SK-N-MC (cell line): ENCODE data around the gene GNB2.

Experiments
- DNase-seq: peaks from one replicate; pipeline ENCODE4 v3.0.0-alpha.2; 2011; ENCODE audit warnings: low read depth, low spot score
- H3K27ac ChIP-seq: fragments of 200-600 bp; sonication (generic); 2 replicates; pipeline ENCODE4 v1.5.1; 2016; ENCODE audit warnings: mixed run types
- H3K36me3 ChIP-seq: fragments of 200-600 bp; sonication (generic); 2 replicates; pipeline ENCODE4 v1.6.1; 2017; ENCODE audit warnings: antibody characterized with exemption, low read length, mixed read lengths; ENCODE audit not compliant: insufficient read depth
- H3K4me3 ChIP-seq: fragments of 200-600 bp; sonication (generic); 2 replicates; pipeline ENCODE4 v1.5.1; 2016
- H3K9ac ChIP-seq: fragments of 200-600 bp; sonication (generic); 2 replicates; pipeline ENCODE4 v1.8.0; 2017; ENCODE audit warnings: mixed run types, mixed read lengths; ENCODE audit not compliant: insufficient read length
- H3K9me3 ChIP-seq: fragments of 200-600 bp; sonication (generic); 2 replicates; pipeline ENCODE4 v1.6.1; 2017; ENCODE audit warnings: low read depth, mild to moderate bottlenecking, antibody characterized with exemption, low read length, moderate library complexity, mixed read lengths
- EZH2 ChIP-seq: fragments of 200-600 bp; sonication (generic); IDR thresholded peaks from one replicate; pipeline ENCODE4 v1.6.1; 2017; ENCODE audit warnings: antibody characterized with exemption
- FOXP2 ChIP-seq: optimal IDR thresholded peaks from 2 replicates; pipeline ENCODE3; 2011; ENCODE audit warnings: mild to moderate bottlenecking, moderate library complexity; ENCODE audit not compliant: insufficient read depth; ENCODE audit errors: extremely low read length, control extremely low read depth
- POLR2AphosphoS5 ChIP-seq: IDR thresholded peaks from 2 replicates; pipeline ENCODE4 v1.6.1; 2012; ENCODE audit warnings: mild to moderate bottlenecking, low read depth, low read length, borderline replicate concordance

The GNB2 gene

DNA sequence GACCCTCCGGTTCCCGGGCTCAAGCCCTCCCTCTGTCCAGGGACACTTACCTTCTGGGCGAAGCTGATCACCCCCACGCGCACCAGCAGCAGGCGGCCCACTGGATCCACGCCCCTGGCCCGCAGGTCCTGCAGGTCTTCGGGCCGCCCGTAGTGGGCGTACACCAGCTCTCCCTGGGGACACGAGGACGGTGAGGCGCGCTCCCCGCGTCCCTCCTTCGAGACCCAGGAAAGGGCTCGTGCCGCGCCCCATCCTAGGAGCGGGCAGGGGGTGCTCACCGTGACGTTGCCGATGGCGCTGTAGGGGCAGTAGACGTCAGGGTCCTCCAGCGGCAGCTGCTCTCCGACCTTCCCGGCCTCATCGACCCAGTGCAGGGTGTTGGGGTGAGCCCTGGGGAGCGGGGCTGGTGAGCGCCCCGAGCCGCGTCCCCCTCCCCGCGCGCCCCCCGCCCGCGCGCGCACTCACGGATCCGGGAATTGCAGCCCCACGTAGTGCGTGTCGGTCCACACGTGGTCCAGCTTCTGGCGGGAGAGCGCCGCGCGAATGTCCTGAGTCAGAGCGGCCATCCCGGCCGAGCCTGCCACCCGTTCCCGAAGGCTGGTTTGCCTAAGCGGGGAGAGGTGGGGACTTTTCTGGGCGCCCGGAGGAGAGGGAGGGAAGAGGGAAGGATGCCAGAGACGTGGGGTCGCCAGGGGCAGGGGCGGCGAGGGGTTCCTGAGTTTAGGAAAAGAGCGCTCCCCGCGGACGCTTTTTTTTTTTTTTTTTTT lies 40.4 kb upstream of the GNB2 start:
- Histone ChIP-seq H3K27ac (no peak overlapping the region), H3K9me3 (no peaks in the 10 kb centered on the region), H3K36me3 (no peaks in the 10 kb centered on the region), H3K4me3 (peak overlapping the region; percentile 53), H3K9ac (no peak overlapping the region)
- no peak for DNase-seq
- TF ChIP-seq EZH2 (no peak), FOXP2 (no peak), POLR2AphosphoS5 (no peak)

- no peak for TF ChIP-seq EZH2
- TF ChIP-seq FOXP2: no peak
- TF ChIP-seq POLR2AphosphoS5: no peak
- DNase-seq: no peak
- no peak overlapping the region for H3K27ac ChIP-seq
- no peak overlapping the region for H3K9ac ChIP-seq
- H3K4me3 ChIP-seq: no peak overlapping the region
- H3K9me3 ChIP-seq: no peaks in the 10 kb centered on the region
- H3K36me3 ChIP-seq: no peaks in the 10 kb centered on the region
Observed at GRCh38 chr7:100639995-100640516, 33.5 kb upstream of the GNB2 start.

- Histone ChIP-seq H3K27ac (no peak overlapping the region), H3K4me3 (no peak overlapping the region), H3K9ac (no peak overlapping the region), H3K9me3 (no peaks in the 10 kb centered on the region), H3K36me3 (no peaks in the 10 kb centered on the region)
- TF ChIP-seq POLR2AphosphoS5 (no peak), FOXP2 (no peak), EZH2 (no peak)
- DNase-seq: no peak
Observed at GRCh38 chr7:100640517-100641440, 32.8 kb upstream of the GNB2 start.

DNA sequence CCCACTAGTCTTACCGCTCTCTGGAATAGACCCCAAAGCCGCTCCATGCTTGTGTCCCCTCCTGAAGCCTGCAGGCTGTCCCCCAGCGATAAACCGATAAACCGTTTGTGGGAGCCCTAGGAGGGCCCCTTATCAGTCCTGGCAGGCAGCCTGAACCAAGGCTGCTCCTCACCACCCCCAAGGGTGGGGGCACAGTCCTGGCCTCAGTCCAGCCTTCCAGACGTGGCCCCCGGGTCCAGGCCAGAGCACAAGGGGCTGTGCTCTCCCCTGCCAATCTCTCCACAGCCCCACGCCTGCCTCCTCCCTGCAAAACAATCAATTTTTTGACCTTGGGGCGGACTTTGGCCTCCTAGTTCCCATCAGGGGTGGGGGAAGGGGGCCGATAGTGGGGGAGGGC lies 32.1 kb upstream of the GNB2 start, which contains the start of gene TFR2:
TSS of gene TFR2 (minus strand) at position 90 of the 397 bp plus-strand sequence. CDS start at position 47, 43 bp downstream.
- no peak within 1 kb of the TSS for H3K9ac ChIP-seq
- H3K4me3 ChIP-seq: no peak within 1 kb of the TSS
- H3K36me3 ChIP-seq: no peaks in the 10 kb centered on the region
- no peak within 1 kb of the TSS for H3K27ac ChIP-seq
- TF ChIP-seq FOXP2 (no peak), POLR2AphosphoS5 (no peak), EZH2 (no peak)
- no peak for DNase-seq
- H3K9me3 ChIP-seq: no peaks in the 10 kb centered on the region

GRCh38 chr7:100641860-100642533 lies 31.5 kb upstream of the GNB2 start:
- Histone ChIP-seq H3K9ac (no peak overlapping the region), H3K9me3 (no peaks in the 10 kb centered on the region), H3K27ac (no peak overlapping the region), H3K4me3 (no peak overlapping the region), H3K36me3 (no peaks in the 10 kb centered on the region)
- no peak for DNase-seq
- no peak for TF ChIP-seq POLR2AphosphoS5
- no peak for TF ChIP-seq FOXP2
- TF ChIP-seq EZH2: no peak

DNA sequence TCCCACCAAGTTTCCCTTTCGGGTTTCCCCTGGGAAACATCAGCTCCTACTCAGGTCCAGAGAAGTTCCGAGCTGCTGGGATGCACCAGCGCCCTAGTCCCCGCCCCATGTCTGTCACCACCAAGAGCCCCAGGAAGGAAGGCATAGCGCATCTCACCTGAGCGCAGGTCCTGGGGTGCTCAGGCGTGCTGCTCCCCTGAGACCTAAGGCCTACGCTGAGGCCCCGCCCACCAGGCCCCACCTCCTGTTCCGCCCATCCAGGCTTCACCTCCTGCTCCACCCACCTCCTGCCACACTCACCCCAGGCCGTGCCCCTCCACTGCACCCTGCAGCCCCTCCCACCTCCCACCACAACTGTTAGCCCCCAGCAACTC lies 31.0 kb upstream of the GNB2 start:
- DNase-seq: no peak

DNA sequence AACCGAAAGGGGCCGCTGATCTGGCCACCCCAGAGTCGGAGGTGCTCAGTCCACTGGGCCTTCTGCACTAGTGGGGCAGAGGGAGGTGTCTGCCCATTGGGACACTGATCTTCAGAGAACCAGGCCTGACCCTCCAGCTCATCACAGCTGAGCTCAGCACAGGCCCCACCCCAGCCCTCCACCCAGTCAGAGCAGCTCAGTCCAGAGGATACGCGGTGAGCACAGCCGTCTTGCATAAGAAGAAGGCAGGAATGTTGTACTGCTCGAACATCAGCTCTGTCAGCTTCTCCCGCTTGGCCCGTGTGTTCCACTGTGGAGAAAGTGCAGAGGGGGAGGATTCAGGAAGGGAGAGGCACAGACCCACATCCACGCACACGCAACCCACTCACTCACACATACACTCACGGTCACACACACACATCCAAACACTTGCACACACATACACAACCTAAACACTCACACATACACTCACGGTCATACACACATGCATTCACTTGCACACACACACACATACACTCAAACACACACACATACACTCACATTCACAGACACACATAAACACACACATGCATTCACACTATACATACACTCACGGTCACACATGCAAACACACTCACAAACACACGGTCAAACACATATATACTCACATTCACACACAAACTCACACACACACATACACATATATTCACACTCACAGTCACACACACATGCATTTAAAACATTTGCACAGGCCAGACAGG lies 23.5 kb upstream of the GNB2 start:
- TF ChIP-seq POLR2AphosphoS5 (no peak), FOXP2 (no peak), EZH2 (no peak)
- H3K9ac ChIP-seq: no peak overlapping the region
- no peaks in the 10 kb centered on the region for H3K9me3 ChIP-seq
- no peak overlapping the region for H3K4me3 ChIP-seq
- DNase-seq: no peak
- no peak overlapping the region for H3K27ac ChIP-seq
- H3K36me3 ChIP-seq: no peaks in the 10 kb centered on the region

More for the DNA sequence above, 31.0 kb upstream of the GNB2 start:
- Histone ChIP-seq H3K4me3 (no peak overlapping the region), H3K9me3 (no peaks in the 10 kb centered on the region), H3K36me3 (no peaks in the 10 kb centered on the region), H3K9ac (no peak overlapping the region), H3K27ac (no peak overlapping the region)
- TF ChIP-seq POLR2AphosphoS5 (no peak), FOXP2 (no peak), EZH2 (no peak)
